ENCODE measurements around the gene MTPN. TPM values are rescaled to one million over a fixed set of nuclear protein-coding genes. Genes with fewer than 3 reads are reported as not detected.

MTPN gene
- total and polyA plus RNA-seq, 8 donors = 33.2 to 99.3 (median 59.4) TPM

DNA sequence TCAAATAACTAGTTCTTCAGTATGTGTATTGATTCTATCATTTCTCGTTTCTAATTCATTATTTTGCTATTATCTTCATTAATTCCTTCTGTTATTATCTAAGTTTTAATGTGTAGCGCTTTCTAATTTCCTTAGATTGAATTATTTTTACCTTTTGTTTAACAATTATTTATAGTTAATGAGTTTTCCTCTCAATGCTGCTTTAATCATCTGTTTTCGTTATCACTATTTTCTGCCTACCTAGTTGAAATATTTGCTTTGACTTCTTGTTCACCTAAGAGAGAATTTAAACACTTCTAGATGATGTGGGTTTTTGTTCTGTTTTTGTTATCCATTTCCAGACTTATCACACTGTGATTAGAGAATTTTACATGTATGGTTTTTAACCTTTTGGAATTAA is 37.5 kb upstream of the MTPN start:
- Histone ChIP-seq H3K4me1 (no peaks in the 10 kb centered on the region), H3K27me3 (no peaks in the 10 kb centered on the region), H3K27ac (no peak overlapping the region), H3K4me3 (no peak overlapping the region), H3K36me3 (no peaks in the 10 kb centered on the region), H3K9me3 (no peaks in the 10 kb centered on the region)
- WGBS, 5 donors = 55 to 77% (median 77%) methylated on average over 3 of the region's 3 CpGs
- TF ChIP-seq POLR2AphosphoS5 (IDR thresholded peaks at IDR 0.05) = no peak
- TF ChIP-seq EP300 (IDR thresholded peaks at IDR 0.05) = no peak
- TF ChIP-seq POLR2A (IDR thresholded peaks at IDR 0.05) = no peak
- TF ChIP-seq, protein P1, sequence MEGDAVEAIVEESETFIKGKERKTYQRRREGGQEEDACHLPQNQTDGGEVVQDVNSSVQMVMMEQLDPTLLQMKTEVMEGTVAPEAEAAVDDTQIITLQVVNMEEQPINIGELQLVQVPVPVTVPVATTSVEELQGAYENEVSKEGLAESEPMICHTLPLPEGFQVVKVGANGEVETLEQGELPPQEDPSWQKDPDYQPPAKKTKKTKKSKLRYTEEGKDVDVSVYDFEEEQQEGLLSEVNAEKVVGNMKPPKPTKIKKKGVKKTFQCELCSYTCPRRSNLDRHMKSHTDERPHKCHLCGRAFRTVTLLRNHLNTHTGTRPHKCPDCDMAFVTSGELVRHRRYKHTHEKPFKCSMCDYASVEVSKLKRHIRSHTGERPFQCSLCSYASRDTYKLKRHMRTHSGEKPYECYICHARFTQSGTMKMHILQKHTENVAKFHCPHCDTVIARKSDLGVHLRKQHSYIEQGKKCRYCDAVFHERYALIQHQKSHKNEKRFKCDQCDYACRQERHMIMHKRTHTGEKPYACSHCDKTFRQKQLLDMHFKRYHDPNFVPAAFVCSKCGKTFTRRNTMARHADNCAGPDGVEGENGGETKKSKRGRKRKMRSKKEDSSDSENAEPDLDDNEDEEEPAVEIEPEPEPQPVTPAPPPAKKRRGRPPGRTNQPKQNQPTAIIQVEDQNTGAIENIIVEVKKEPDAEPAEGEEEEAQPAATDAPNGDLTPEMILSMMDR (IDR thresholded peaks at IDR 0.05) = no peak
- no peak for DNase-seq
- intact Hi-C loops (cut with DNase I; ENCODE audit: low total_unique reads) = no loop called here

DNA sequence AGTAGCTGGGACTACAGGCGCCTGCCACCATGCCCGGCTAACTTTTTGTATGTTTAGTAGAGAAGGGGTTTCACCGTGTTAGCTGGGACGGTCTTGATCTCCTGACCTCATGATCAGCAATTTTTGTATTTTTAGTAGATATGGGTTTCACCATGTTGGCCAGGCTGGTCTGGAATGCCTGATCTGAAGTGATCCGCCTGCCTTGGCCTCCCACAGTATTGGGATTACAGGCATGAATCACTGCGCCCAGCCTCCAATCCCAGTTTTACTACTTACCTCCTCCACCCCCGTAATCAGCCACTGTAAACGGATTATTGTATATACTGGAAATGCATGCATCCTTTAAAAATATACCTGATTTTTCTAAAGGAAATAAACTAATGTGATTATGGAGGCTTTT is 35.1 kb upstream of the MTPN start:
- H3K9me3 ChIP-seq = no peaks in the 10 kb centered on the region
- H3K4me1 ChIP-seq = peaks cover 0 to 4% (median 0%) of the 10 kb centered on the region in 4 donors
- WGBS, 5 donors = 88 to 91% (median 89%) methylated on average over 8 of the region's 8 CpGs
- H3K36me3 ChIP-seq = no peaks in the 10 kb centered on the region
- intact Hi-C loops (cut with DNase I; ENCODE audit: low total_unique reads) = no loop called here
- H3K4me3 ChIP-seq = no peak overlapping the region
- H3K27ac ChIP-seq = no peak overlapping the region
- DNase-seq = no peak
- no peaks in the 10 kb centered on the region for H3K27me3 ChIP-seq
- TF ChIP-seq POLR2AphosphoS5 (IDR thresholded peaks at IDR 0.05) = no peak
- TF ChIP-seq POLR2A (IDR thresholded peaks at IDR 0.05) = no peak
- TF ChIP-seq, protein P1 (IDR thresholded peaks at IDR 0.05) = no peak
- TF ChIP-seq EP300 (IDR thresholded peaks at IDR 0.05) = no peak

GRCh38 chr7:136009488-136010079 is 32.4 kb upstream of the MTPN start:
- no peak overlapping the region for H3K4me3 ChIP-seq
- peak in 1 of 2 donors; percentile 66 for DNase-seq
- no peak overlapping the region for H3K27ac ChIP-seq
- H3K4me1 ChIP-seq = peaks cover 0 to 4% (median 0%) of the 10 kb centered on the region in 4 donors
- intact Hi-C loops (cut with DNase I; ENCODE audit: low total_unique reads) = loop anchor here (5.0 kb wide), 1 partner anchor 207 kb away; no protein-coding TSS in a partner anchor
- WGBS, 5 donors = 25 to 27% (median 26%) methylated on average over 4 of the region's 4 CpGs
- H3K27me3 ChIP-seq = no peaks in the 10 kb centered on the region
- no peaks in the 10 kb centered on the region for H3K9me3 ChIP-seq
- no peaks in the 10 kb centered on the region for H3K36me3 ChIP-seq
- TF ChIP-seq, protein P1 (IDR thresholded peaks at IDR 0.05) = peak in 5 of 7 experiments; percentile 32 to 76 (median 72)
- no peak for TF ChIP-seq EP300 (IDR thresholded peaks at IDR 0.05)

- DNase-seq = no peak
- H3K4me3 ChIP-seq = no peak overlapping the region
- no peak overlapping the region for H3K27ac ChIP-seq
- no peaks in the 10 kb centered on the region for H3K36me3 ChIP-seq
- H3K4me1 ChIP-seq = peaks cover 0 to 4% (median 0%) of the 10 kb centered on the region in 4 donors
- no peaks in the 10 kb centered on the region for H3K27me3 ChIP-seq
- 85 to 97% (median 94%) methylated on average over 3 of the region's 3 CpGs for WGBS, 5 donors
- TF ChIP-seq, protein P1 (IDR thresholded peaks at IDR 0.05) = no peak
- no peak for TF ChIP-seq EP300 (IDR thresholded peaks at IDR 0.05)
- TF ChIP-seq POLR2AphosphoS5 (IDR thresholded peaks at IDR 0.05) = no peak
- no peak for TF ChIP-seq POLR2A (IDR thresholded peaks at IDR 0.05)
- intact Hi-C loops (cut with DNase I; ENCODE audit: low total_unique reads) = loop anchor here (5.0 kb wide), 1 partner anchor 204 kb away; no protein-coding TSS in a partner anchor
- H3K9me3 ChIP-seq = no peaks in the 10 kb centered on the region
Observed at GRCh38 chr7:136006208-136006607, 29.0 kb upstream of the MTPN start.
